Natural killer cell (primary cell): ENCODE data around the gene SGCE. TPM values are rescaled to one million over a fixed set of nuclear protein-coding genes. Genes with fewer than 3 reads are reported as not detected.

Source experiments
- ATAC-seq, 3 donors: fragments of 150-1000 bp in 2 of 3; fragments of 200-7000 bp in 1 of 3; cut with Tn5 transposase; 1 replicate in 1 of 3; 2 replicates in 2 of 3; pipeline ENCODE4 v1.10.0; 2021; ENCODE audit warnings: mild to moderate bottlenecking in 2 of 3, moderate library complexity in 2 of 3
- DNase-seq, 2 donors: peaks; one replicate each; pipeline versions ENCODE4 v3.0.0 to v3.0.0-alpha.2; 2013 to 2021; ENCODE audit warnings: mixed read lengths in 1 of 2
- H3K27ac ChIP-seq: one replicate; pipeline ENCODE4 v1.5.1; 2013; ENCODE audit warnings: mild to moderate bottlenecking, low read length
- H3K27me3 ChIP-seq: one replicate; pipeline ENCODE4 v1.6.1; 2013; ENCODE audit warnings: low read length; ENCODE audit not compliant: control insufficient read depth, insufficient read depth
- H3K36me3 ChIP-seq: one replicate; pipeline ENCODE4 v1.6.1; 2013; ENCODE audit warnings: low read length; ENCODE audit not compliant: control insufficient read depth, insufficient read depth
- H3K4me1 ChIP-seq: one replicate; pipeline ENCODE4 v1.6.1; 2013; ENCODE audit warnings: low read length; ENCODE audit not compliant: control insufficient read depth, insufficient read depth
- H3K4me3 ChIP-seq: one replicate; pipeline ENCODE4 v1.5.1; 2013; ENCODE audit warnings: low read length
- H3K9me3 ChIP-seq: one replicate; pipeline ENCODE4 v1.6.1; 2013; ENCODE audit warnings: low read length; ENCODE audit not compliant: control insufficient read depth, insufficient read depth
- H3K27ac Mint-ChIP-seq, 2 donors: one replicate each; pipeline ENCODE4 v1.8.0; 2022; ENCODE audit warnings: mild to moderate bottlenecking in 2 of 2, mixed read lengths in 2 of 2, moderate library complexity in 1 of 2
- H3K27me3 Mint-ChIP-seq, 2 donors: one replicate each; pipeline ENCODE4 v1.8.0; 2022; ENCODE audit warnings: low read depth in 2 of 2, mixed read lengths in 2 of 2
- H3K36me3 Mint-ChIP-seq: one replicate; pipeline ENCODE4 v1.8.0; 2022; ENCODE audit warnings: mixed read lengths
- H3K4me1 Mint-ChIP-seq, 2 donors: one replicate each; pipeline ENCODE4 v1.8.0; 2022; ENCODE audit warnings: mixed read lengths in 2 of 2
- H3K4me3 Mint-ChIP-seq: one replicate; pipeline ENCODE4 v1.8.0; 2022; ENCODE audit warnings: mild to moderate bottlenecking, moderate library complexity, mixed read lengths
- H3K9me3 Mint-ChIP-seq, 2 donors: one replicate each; pipeline ENCODE4 v1.8.0; 2022; ENCODE audit warnings: mixed read lengths in 2 of 2
- CTCF ChIP-seq: fragments of 200-600 bp; IDR thresholded peaks from one replicate; pipeline ENCODE4 v1.8.0; 2022; ENCODE audit warnings: antibody characterized with exemption
- WGBS: methylation state at CpG from one replicate; pipeline ENCODE4 v1.1.7; 2013; ENCODE audit warnings: missing lambda C conversion rate; ENCODE audit not compliant: insufficient coverage; 5-methylcytosine and 5-hydroxymethylcytosine counted together
- intact Hi-C: fragments of 100-400 bp; cut with micrococcal nuclease; formaldehyde crosslinking; loops from one replicate; pipeline ENCODE4 v1.14.2; 2022
- total RNA-seq, 4 donors: library from RNA; stranded (reverse); fragments of 120-200 nt in 1 of 4; gene quantifications; one replicate each; pipeline versions ENCODE4 v1.2.3 to v1.2.4, GENCODE V29; 2013 to 2022

SGCE gene
- total RNA-seq, 3 donors from 2014 or later (not counting 1 experiment from before 2014, with no cell fraction given) = 0.20 to 0.65 (median 0.28) TPM

- ATAC-seq = no peak
- no peak for DNase-seq
- no peaks in the 10 kb centered on the region for H3K27me3 Mint-ChIP-seq
- no peaks in the 10 kb centered on the region for H3K36me3 Mint-ChIP-seq
- intact Hi-C loops = no loop called here
- Histone ChIP-seq H3K4me1 (no peaks in the 10 kb centered on the region), H3K27ac (no peak overlapping the region), H3K4me3 (peak overlapping the region; percentile 5), H3K36me3 (no peaks in the 10 kb centered on the region), H3K27me3 (no peaks in the 10 kb centered on the region), H3K9me3 (no peaks in the 10 kb centered on the region)
- no peak overlapping the region for H3K27ac Mint-ChIP-seq
- TF ChIP-seq CTCF = no peak
- H3K4me3 Mint-ChIP-seq = no peak overlapping the region
- WGBS = no CpG with 5 or more reads among the region's 4 CpGs
- no peaks in the 10 kb centered on the region for H3K9me3 Mint-ChIP-seq
- no peaks in the 10 kb centered on the region for H3K4me1 Mint-ChIP-seq
These were observed 65.3 kb downstream of the SGCE start for GRCh38 chr7:94590526-94591162.

- Mint-ChIP-seq H3K4me3 (no peak overlapping the region), H3K9me3 (no peaks in the 10 kb centered on the region), H3K27me3 (no peaks in the 10 kb centered on the region), H3K27ac (no peak overlapping the region), H3K4me1 (no peaks in the 10 kb centered on the region), H3K36me3 (no peaks in the 10 kb centered on the region)
- TF ChIP-seq CTCF = no peak
- H3K27me3 ChIP-seq = no peaks in the 10 kb centered on the region
- no peaks in the 10 kb centered on the region for H3K36me3 ChIP-seq
- H3K4me1 ChIP-seq = no peaks in the 10 kb centered on the region
- 97% methylated on average over 2 of the region's 2 CpGs for WGBS
- ATAC-seq (no peak), DNase-seq (no peak)
- intact Hi-C loops = no loop called here
- H3K9me3 ChIP-seq = no peaks in the 10 kb centered on the region
- no peak overlapping the region for H3K4me3 ChIP-seq
- H3K27ac ChIP-seq = no peak overlapping the region
These were observed 67.9 kb downstream of the SGCE start for GRCh38 chr7:94588075-94588474.

- H3K36me3 ChIP-seq = no peaks in the 10 kb centered on the region
- H3K27me3 ChIP-seq = no peaks in the 10 kb centered on the region
These were observed 71.8 kb downstream of the SGCE start for GRCh38 chr7:94584113-94584512.

More at GRCh38 chr7:94584113-94584512, 71.8 kb downstream of the SGCE start:
- Mint-ChIP-seq H3K4me3 (no peak overlapping the region), H3K4me1 (no peaks in the 10 kb centered on the region), H3K9me3 (peaks cover 2 to 3% of the 10 kb centered on the region in 2 donors), H3K27me3 (no peaks in the 10 kb centered on the region), H3K36me3 (peaks cover 14% of the 10 kb centered on the region), H3K27ac (no peak overlapping the region)
- WGBS = 88% methylated on average over 1 of the region's 1 CpG
- H3K4me1 ChIP-seq = no peaks in the 10 kb centered on the region
- intact Hi-C loops = no loop called here
- no peak for DNase-seq
- TF ChIP-seq CTCF = no peak
- ATAC-seq = no peak
- H3K9me3 ChIP-seq = no peaks in the 10 kb centered on the region
- no peak overlapping the region for H3K27ac ChIP-seq
- H3K4me3 ChIP-seq = no peak overlapping the region
